Activated CD8-positive, alpha-beta memory T cell treated with anti-CD3 and anti-CD28 coated beads, Interleukin-2, amount 50 U/mL, for 48 hours (primary cell): ENCODE data around the gene TNFRSF21.
A peak's percentile ranks its signal among the peaks of the same experiment; 100 is the strongest.
"Not testable (repeated sequence)": the region's sequence is repeated elsewhere in the genome, so short reads cannot be mapped to it uniquely, and the experiment has no call there.

Experiments
- DNase-seq: peaks from one replicate; pipeline ENCODE4 v3.0.0-alpha.2; 2020

TNFRSF21 gene

GRCh38 chr6:47247227-47247797 lies 62.4 kb downstream of the TNFRSF21 start:
- DNase-seq = no peak

GRCh38 chr6:47246551-47246950 lies 63.2 kb downstream of the TNFRSF21 start:
- DNase-seq = no peak

- DNase-seq = no peak
Observed at GRCh38 chr6:47245745-47246371, 63.8 kb downstream of the TNFRSF21 start.

GRCh38 chr6:47242483-47243386 lies 67.0 kb downstream of the TNFRSF21 start:
- DNase-seq = peak; percentile 63

- no peak for DNase-seq
Observed at GRCh38 chr6:47241742-47242482, 67.8 kb downstream of the TNFRSF21 start.

GRCh38 chr6:47240277-47240890 lies 69.3 kb downstream of the TNFRSF21 start:
- DNase-seq = no peak

- no peak for DNase-seq
Observed at GRCh38 chr6:47239546-47239945, 70.2 kb downstream of the TNFRSF21 start.

- DNase-seq = no peak
Observed at GRCh38 chr6:47238456-47238995, 71.2 kb downstream of the TNFRSF21 start.

- DNase-seq = no peak
Observed at GRCh38 chr6:47237196-47237595, 72.5 kb downstream of the TNFRSF21 start.

GRCh38 chr6:47235964-47236760 lies 73.5 kb downstream of the TNFRSF21 start:
- no peak for DNase-seq

- no peak for DNase-seq
Observed at GRCh38 chr6:47235421-47235820, 74.3 kb downstream of the TNFRSF21 start.

GRCh38 chr6:47234266-47234933 lies 75.3 kb downstream of the TNFRSF21 start:
- DNase-seq = no peak

GRCh38 chr6:47231151-47231550 lies 78.6 kb downstream of the TNFRSF21 start:
- DNase-seq = no peak

GRCh38 chr6:47230579-47230978 lies 79.1 kb downstream of the TNFRSF21 start:
- no peak for DNase-seq

- DNase-seq = no peak
Observed at GRCh38 chr6:47229255-47229654, 80.5 kb downstream of the TNFRSF21 start.

GRCh38 chr6:47228093-47228492 lies 81.6 kb downstream of the TNFRSF21 start:
- DNase-seq = not testable (repeated sequence)

- DNase-seq = not testable (repeated sequence)
Observed at GRCh38 chr6:47223251-47223650, 86.5 kb downstream of the TNFRSF21 start.

GRCh38 chr6:47221565-47221964 lies 88.1 kb downstream of the TNFRSF21 start:
- DNase-seq = no peak

GRCh38 chr6:47209632-47210031 lies 100.1 kb downstream of the TNFRSF21 start:
- no peak for DNase-seq

GRCh38 chr6:47207261-47207660 lies 102.4 kb downstream of the TNFRSF21 start:
- DNase-seq = no peak

GRCh38 chr6:47206626-47207025 lies 103.1 kb downstream of the TNFRSF21 start:
- no peak for DNase-seq
